ENCODE measurements around the gene GBX2.
"Not testable (repeated sequence)": the region's sequence is repeated elsewhere in the genome, so short reads cannot be mapped to it uniquely, and the experiment has no call there.

DNA sequence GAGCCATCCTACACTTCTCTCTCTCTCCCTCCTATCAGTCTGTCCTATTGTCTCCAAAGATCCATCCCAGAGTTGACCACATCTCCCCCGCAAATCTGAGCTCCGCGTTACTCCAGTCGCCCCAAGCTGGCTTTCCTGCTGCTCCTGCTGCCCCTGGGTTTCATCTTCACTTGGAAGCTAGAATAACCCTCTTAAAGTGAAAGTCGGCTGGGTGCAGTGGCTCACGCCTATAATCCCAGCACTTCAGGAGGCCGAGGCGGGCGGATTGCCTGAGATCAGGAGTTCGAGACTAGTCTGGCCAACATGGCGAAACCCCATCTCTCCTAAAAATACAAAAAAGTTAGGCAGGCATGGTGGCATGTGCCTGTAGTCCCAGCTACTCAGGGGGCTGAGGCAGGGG lies 26.6 kb downstream of the GBX2 start:
- TF ChIP-seq, protein P1, sequence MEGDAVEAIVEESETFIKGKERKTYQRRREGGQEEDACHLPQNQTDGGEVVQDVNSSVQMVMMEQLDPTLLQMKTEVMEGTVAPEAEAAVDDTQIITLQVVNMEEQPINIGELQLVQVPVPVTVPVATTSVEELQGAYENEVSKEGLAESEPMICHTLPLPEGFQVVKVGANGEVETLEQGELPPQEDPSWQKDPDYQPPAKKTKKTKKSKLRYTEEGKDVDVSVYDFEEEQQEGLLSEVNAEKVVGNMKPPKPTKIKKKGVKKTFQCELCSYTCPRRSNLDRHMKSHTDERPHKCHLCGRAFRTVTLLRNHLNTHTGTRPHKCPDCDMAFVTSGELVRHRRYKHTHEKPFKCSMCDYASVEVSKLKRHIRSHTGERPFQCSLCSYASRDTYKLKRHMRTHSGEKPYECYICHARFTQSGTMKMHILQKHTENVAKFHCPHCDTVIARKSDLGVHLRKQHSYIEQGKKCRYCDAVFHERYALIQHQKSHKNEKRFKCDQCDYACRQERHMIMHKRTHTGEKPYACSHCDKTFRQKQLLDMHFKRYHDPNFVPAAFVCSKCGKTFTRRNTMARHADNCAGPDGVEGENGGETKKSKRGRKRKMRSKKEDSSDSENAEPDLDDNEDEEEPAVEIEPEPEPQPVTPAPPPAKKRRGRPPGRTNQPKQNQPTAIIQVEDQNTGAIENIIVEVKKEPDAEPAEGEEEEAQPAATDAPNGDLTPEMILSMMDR (IDR thresholded peaks at IDR 0.05): not testable (repeated sequence)
- not testable (repeated sequence) for TF ChIP-seq POLR2A (IDR thresholded peaks at IDR 0.05)
